Measurements from ENCODE around the gene RBM38. TPM values are rescaled to one million over a fixed set of nuclear protein-coding genes. Genes with fewer than 3 reads are reported as not detected.

Gene RBM38
- total RNA-seq, 6 experiments from 2014 or later: 3.7 to 5.7 (median 4.6) TPM

DNA sequence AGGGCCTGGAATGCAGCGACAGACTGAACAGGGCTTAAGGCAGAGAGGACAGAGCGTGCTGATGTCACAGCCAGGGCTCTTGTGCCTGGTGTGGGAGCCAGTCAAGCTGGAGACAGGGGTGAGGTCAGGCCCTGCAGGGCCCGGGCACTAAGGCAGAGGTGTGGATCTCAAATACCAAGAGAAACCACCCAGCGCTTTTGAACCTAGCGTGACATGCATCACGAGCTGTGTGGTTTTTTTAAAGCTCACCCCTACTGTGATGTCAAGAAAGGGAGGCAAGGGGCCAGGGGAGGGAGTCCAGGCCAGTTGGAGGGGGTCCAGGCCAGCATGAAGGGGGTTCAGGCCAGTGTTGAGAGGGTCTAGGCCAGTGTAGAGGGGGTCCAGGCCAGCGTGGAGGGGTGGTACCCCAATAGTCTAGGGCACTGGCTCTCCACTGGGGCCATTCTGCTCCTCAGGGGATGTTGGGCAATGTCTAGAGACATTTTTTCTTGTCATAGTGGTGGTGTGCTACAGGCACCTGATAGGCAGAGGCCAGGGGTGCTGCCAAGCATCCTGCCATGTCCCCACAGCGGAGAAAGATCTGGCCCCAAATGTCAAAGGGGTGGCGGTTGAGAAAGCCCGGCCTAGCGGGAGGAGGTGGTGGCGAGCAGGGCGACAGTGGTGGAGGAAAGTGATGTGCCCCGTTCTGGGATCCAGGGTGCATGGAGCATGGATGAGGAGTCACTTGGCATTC lies 42.6 kb downstream of the RBM38 start:
- Mint-ChIP-seq H3K27me3 (ENCODE audit: insufficient read depth) (peaks cover 26% of the 10 kb centered on the region), H3K4me1 (ENCODE audit: low read depth) (peaks cover 8% of the 10 kb centered on the region)

GRCh38 chr20:57434390-57434700 lies 43.1 kb downstream of the RBM38 start:
- no peak overlapping the region for H3K4me3 Mint-ChIP-seq
- peaks cover 8% of the 10 kb centered on the region for H3K4me1 Mint-ChIP-seq (ENCODE audit: low read depth)
- peak; percentile 36; the same call in 1 of the 2 replicates for TF ChIP-seq CTCF (IDR thresholded peaks at IDR 0.05)
- no peak overlapping the region for H3K27ac Mint-ChIP-seq
- DNase-seq: no peak
- peaks cover 7% of the 10 kb centered on the region for H3K9me3 Mint-ChIP-seq
- peaks cover 26% of the 10 kb centered on the region for H3K27me3 Mint-ChIP-seq (ENCODE audit: insufficient read depth)
- H3K36me3 Mint-ChIP-seq (ENCODE audit: low read depth): peaks cover 4% of the 10 kb centered on the region; the same call in 1 of the 2 replicates

More for the DNA sequence above, 42.6 kb downstream of the RBM38 start:
- Mint-ChIP-seq H3K9me3 (peaks cover 7% of the 10 kb centered on the region), H3K36me3 (ENCODE audit: low read depth) (peaks cover 4% of the 10 kb centered on the region; the same call in 1 of the 2 replicates), H3K27ac (no peak overlapping the region), H3K4me3 (no peak overlapping the region)
- no peak for TF ChIP-seq CTCF (IDR thresholded peaks at IDR 0.05)
- no peak for DNase-seq

- no peak overlapping the region for H3K27ac Mint-ChIP-seq
- H3K36me3 Mint-ChIP-seq (ENCODE audit: low read depth): peaks cover 4% of the 10 kb centered on the region; the same call in 1 of the 2 replicates
- H3K9me3 Mint-ChIP-seq: peaks cover 7% of the 10 kb centered on the region
- peaks cover 26% of the 10 kb centered on the region for H3K27me3 Mint-ChIP-seq (ENCODE audit: insufficient read depth)
- no peak for DNase-seq
- H3K4me3 Mint-ChIP-seq: no peak overlapping the region
- no peak for TF ChIP-seq CTCF (IDR thresholded peaks at IDR 0.05)
- peaks cover 1% of the 10 kb centered on the region for H3K4me1 Mint-ChIP-seq (ENCODE audit: low read depth)
Observed at GRCh38 chr20:57435105-57435497, 43.9 kb downstream of the RBM38 start.

GRCh38 chr20:57435498-57436222 lies 44.5 kb downstream of the RBM38 start:
- Mint-ChIP-seq H3K9me3 (peaks cover 7% of the 10 kb centered on the region), H3K27me3 (ENCODE audit: insufficient read depth) (peaks cover 26% of the 10 kb centered on the region), H3K4me3 (no peak overlapping the region), H3K4me1 (ENCODE audit: low read depth) (no peaks in the 10 kb centered on the region), H3K36me3 (ENCODE audit: low read depth) (peaks cover 4% of the 10 kb centered on the region; the same call in 1 of the 2 replicates), H3K27ac (no peak overlapping the region)
- TF ChIP-seq CTCF (IDR thresholded peaks at IDR 0.05): no peak
- DNase-seq: no peak

DNA sequence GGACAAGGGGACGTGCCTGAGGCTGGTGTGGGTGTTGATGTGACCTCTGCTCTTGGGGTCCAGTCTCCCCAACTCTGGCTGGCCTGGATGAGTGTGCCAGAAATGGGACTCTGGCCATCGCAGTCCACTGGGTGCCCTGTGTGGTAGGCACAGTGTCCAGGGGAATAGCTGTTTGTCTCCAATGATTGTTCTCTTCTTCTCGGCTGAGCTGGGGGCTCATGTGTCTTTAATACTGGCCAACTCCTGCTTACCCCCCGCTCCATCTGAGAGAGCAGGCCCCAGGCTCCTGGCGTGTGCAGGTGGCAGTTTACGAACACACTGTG lies 45.0 kb downstream of the RBM38 start:
- Mint-ChIP-seq H3K4me1 (ENCODE audit: low read depth) (no peaks in the 10 kb centered on the region), H3K27me3 (ENCODE audit: insufficient read depth) (peaks cover 26% of the 10 kb centered on the region), H3K27ac (no peak overlapping the region), H3K4me3 (no peak overlapping the region), H3K36me3 (ENCODE audit: low read depth) (peaks cover 4% of the 10 kb centered on the region; the same call in 1 of the 2 replicates), H3K9me3 (peaks cover 7% of the 10 kb centered on the region)
- no peak for DNase-seq
- TF ChIP-seq CTCF (IDR thresholded peaks at IDR 0.05): no peak

Data from HFFc6 (cell line).